ENCODE measurements around the gene RAB26. TPM values are rescaled to one million over a fixed set of nuclear protein-coding genes. Genes with fewer than 3 reads are reported as not detected.
A peak's percentile ranks its signal among the peaks of the same experiment; 100 is the strongest.

The RAB26 gene
- total RNA-seq, 1 donor from 2014 or later, result 1.5 TPM

DNA sequence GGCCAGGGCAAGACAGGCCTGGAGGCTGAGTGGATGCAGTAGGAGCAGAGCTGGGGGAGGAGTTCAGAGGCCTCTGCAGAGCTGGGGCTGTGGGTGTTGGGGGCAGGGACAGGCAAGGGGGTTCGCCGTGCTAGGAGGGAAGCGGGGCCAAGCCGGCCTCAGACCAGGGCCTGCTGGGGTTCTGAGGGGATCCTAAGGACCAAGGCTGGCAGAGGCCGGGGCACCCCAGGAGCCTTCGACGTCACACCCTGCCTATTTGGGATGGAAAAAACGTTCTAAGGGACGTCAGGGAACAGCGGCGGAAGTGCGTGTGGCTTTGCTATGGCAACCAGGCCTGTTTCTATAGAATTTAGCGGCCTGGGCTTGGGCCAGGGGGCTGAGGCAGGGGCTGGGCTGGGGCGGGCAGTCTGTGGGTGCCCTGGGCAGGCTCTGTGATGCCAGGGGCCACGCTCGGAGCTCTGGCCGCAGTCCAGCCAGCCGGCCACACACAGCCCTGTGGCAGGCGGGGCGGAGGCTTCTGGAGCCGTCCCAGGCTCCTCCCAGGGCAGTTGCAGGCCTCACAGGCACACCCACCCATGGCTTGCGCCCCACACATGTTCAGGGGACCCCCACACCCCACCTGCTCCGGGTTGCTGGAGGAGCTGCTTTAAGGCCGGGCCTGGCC is 10.9 kb downstream of the RAB26 start:
- peak in 1 of 2 donors; percentile 4 for TF ChIP-seq POLR2A (IDR thresholded peaks at IDR 0.05)
- TF ChIP-seq POLR2AphosphoS5 (IDR thresholded peaks at IDR 0.05; ENCODE audit: insufficient read depth in 1 of 2, low read depth in 1 of 2), result peak in 1 of 2 donors; percentile 54
- TF ChIP-seq CTCF (IDR thresholded peaks at IDR 0.05), result no peak
- Histone ChIP-seq H3K9me3 (no peaks in the 10 kb centered on the region), H3K4me3 (peak overlapping the region; percentile 19 to 42), H3K27ac (peak overlapping the region; percentile 78), H3K4me1 (peaks cover 87% of the 10 kb centered on the region), H3K27me3 (no peaks in the 10 kb centered on the region), H3K36me3 (no peaks in the 10 kb centered on the region)
- intact Hi-C loops (cut with DNase I), result loop anchor here (10.0 kb wide), 1 partner anchor 355 kb away; the partner anchor contains the start of gene ATP6V0C
- DNase-seq (ENCODE audit: extremely low spot score in 2 of 2), result no peak

DNA sequence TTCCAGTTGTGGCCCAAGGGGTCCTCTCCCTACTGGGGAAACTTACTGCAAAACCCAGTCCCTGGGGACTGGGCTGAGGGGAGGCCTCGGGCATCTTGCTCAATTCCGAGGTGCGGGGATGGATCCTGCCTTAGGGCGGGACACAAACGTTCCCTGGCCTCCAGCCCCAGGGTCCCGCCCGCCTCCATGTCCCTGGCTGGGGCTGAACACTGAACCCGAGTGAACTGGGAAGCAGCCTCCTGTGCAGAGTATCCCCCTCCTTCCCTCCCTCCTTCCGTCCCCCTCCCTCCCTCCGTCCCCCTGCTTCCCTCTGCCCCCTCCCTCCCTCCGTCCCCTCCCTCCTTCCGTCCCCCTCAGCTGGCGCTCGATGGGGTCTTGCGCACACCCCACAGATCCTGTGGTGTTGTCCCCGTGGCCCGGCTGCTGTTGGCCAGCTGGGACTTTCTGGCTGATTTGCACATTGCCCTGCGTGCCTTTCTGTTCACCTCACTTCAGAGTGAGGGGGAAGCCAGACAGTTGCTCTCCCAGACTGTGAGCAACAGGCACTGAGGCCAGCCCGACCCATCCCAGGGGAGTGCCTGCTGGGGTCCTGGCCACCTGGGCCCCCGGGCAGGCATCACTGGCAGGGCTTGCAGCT is 12.6 kb downstream of the RAB26 start:
- Histone ChIP-seq H3K9me3 (no peaks in the 10 kb centered on the region), H3K4me1 (peaks cover 81% of the 10 kb centered on the region), H3K36me3 (peaks cover 0 to 5% of the 10 kb centered on the region in 2 donors), H3K4me3 (peak overlapping the region; percentile 4 to 42), H3K27ac (peak overlapping the region; percentile 78), H3K27me3 (no peaks in the 10 kb centered on the region)
- intact Hi-C loops (cut with DNase I), result no loop called here
- TF ChIP-seq POLR2AphosphoS5 (IDR thresholded peaks at IDR 0.05; ENCODE audit: insufficient read depth in 1 of 2, low read depth in 1 of 2), result peak in 1 of 2 donors; percentile 57
- TF ChIP-seq POLR2A (IDR thresholded peaks at IDR 0.05), result no peak
- DNase-seq (ENCODE audit: extremely low spot score in 2 of 2), result no peak

- TF ChIP-seq CTCF (IDR thresholded peaks at IDR 0.05) (no peak), POLR2AphosphoS5 (IDR thresholded peaks at IDR 0.05; ENCODE audit: insufficient read depth in 1 of 2, low read depth in 1 of 2) (no peak), POLR2A (IDR thresholded peaks at IDR 0.05) (no peak)
- H3K9me3 ChIP-seq, result no peaks in the 10 kb centered on the region
- H3K4me1 ChIP-seq, result peaks cover 72% of the 10 kb centered on the region
- no peaks in the 10 kb centered on the region for H3K27me3 ChIP-seq
- no peak overlapping the region for H3K4me3 ChIP-seq
- peak overlapping the region; percentile 78 for H3K27ac ChIP-seq
- DNase-seq (ENCODE audit: extremely low spot score in 2 of 2), result no peak
- intact Hi-C loops (cut with DNase I), result no loop called here
- H3K36me3 ChIP-seq, result peaks cover 0 to 13% of the 10 kb centered on the region in 2 donors
These were observed 13.5 kb downstream of the RAB26 start for GRCh38 chr16:2161911-2162310.

- H3K9me3 ChIP-seq, result no peaks in the 10 kb centered on the region
- TF ChIP-seq POLR2A (IDR thresholded peaks at IDR 0.05) (no peak), POLR2AphosphoS5 (IDR thresholded peaks at IDR 0.05; ENCODE audit: insufficient read depth in 1 of 2, low read depth in 1 of 2) (no peak), CTCF (IDR thresholded peaks at IDR 0.05) (no peak)
- H3K4me1 ChIP-seq, result peaks cover 64% of the 10 kb centered on the region
- no peaks in the 10 kb centered on the region for H3K27me3 ChIP-seq
- no peak overlapping the region for H3K4me3 ChIP-seq
- H3K27ac ChIP-seq, result peak overlapping the region; percentile 76
- DNase-seq (ENCODE audit: extremely low spot score in 2 of 2), result no peak
- peaks cover 0 to 18% of the 10 kb centered on the region in 2 donors for H3K36me3 ChIP-seq
- intact Hi-C loops (cut with DNase I), result no loop called here
These were observed 14.3 kb downstream of the RAB26 start for GRCh38 chr16:2162676-2163118.

GRCh38 chr16:2163211-2163881 is 14.9 kb downstream of the RAB26 start:
- Histone ChIP-seq H3K36me3 (peaks cover 0 to 24% of the 10 kb centered on the region in 2 donors), H3K4me3 (no peak overlapping the region), H3K27me3 (no peaks in the 10 kb centered on the region), H3K9me3 (no peaks in the 10 kb centered on the region), H3K4me1 (peaks cover 58% of the 10 kb centered on the region), H3K27ac (peak overlapping the region; percentile 76)
- intact Hi-C loops (cut with DNase I), result no loop called here
- no peak for TF ChIP-seq CTCF (IDR thresholded peaks at IDR 0.05)
- TF ChIP-seq POLR2AphosphoS5 (IDR thresholded peaks at IDR 0.05; ENCODE audit: insufficient read depth in 1 of 2, low read depth in 1 of 2), result peak; percentile 47 to 75
- DNase-seq (ENCODE audit: extremely low spot score in 2 of 2), result no peak

All from vagina (tissue), 2 donors.